GM18907 (cell line): ENCODE measurements around the gene OSGIN1.

ENCODE experiments used
- ATAC-seq: cut with Tn5 transposase; IDR thresholded peaks from one replicate; pipeline ENCODE4 v1.9.1; 2021; ENCODE audit warnings: mild to moderate bottlenecking, moderate library complexity; ENCODE audit not compliant: unreplicated experiment

OSGIN1 gene, protein sequence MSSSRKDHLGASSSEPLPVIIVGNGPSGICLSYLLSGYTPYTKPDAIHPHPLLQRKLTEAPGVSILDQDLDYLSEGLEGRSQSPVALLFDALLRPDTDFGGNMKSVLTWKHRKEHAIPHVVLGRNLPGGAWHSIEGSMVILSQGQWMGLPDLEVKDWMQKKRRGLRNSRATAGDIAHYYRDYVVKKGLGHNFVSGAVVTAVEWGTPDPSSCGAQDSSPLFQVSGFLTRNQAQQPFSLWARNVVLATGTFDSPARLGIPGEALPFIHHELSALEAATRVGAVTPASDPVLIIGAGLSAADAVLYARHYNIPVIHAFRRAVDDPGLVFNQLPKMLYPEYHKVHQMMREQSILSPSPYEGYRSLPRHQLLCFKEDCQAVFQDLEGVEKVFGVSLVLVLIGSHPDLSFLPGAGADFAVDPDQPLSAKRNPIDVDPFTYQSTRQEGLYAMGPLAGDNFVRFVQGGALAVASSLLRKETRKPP

DNA sequence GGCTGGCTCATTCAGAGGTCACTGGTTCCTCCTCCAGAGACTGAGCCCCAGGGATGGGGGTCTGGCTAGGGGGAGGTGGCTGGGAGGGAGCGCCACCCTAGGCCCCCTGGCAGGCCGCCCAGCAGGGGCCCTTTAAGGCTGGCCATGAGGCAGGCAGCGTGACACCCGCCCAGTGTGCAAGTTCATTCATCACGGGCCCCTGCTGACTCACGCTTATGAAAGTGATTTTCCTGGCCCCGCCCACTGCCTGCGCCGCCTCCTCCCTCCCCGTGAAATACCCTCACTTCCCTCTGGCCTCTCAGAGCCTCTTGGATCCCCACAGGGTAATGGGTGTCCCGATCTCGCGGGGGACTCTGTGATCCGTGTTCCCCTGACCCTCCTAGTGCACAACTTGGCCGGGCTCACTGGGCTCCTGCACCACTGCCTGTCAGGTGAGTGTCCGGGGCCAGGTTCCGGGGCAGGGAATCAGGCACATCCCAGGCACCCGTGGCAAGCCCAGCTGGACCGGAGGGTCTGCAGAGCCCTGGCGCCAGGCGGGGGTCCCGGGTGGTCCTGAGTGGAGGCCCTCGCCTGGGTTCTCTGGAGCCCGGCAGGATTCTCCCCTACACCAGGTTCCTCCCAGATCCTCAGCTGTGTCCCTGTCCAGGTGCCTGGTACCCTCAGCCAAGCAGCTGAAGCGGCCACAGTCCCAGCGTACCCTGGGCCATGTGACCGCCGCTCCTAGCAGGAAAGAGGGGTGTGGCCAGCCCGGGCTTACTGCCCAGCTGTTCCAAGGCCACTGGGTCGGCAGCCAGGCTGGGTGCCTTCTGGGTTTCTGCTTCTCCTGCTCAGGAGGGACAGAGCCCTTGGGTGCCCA lies at the start of gene OSGIN1:
OSGIN1 (plus strand) TSS at position 301 of the 856 bp plus-strand sequence. CDS start 4,432 bp downstream, outside the sequence.
- peak; percentile 87 for ATAC-seq

DNA sequence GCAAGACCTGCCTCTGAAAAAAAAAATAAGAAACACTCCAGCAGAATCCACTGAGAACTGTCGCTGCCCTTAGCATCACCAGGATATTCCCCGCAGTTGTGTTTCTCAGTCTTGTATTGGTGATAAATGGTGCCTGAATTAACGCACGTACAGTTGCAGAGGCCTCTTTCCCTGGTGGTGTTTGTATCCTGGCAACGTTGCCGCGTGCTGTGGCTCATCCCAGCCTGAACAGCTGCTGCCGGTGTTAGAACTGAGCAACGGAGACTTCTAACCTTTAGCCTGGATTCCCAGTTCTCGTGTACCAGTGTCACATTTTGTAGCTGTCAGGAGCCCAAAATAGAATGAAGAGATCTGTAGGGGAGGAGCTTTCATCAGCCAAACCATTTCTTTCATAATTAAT lies 49.3 kb upstream of the OSGIN1 start:
- no peak for ATAC-seq

DNA sequence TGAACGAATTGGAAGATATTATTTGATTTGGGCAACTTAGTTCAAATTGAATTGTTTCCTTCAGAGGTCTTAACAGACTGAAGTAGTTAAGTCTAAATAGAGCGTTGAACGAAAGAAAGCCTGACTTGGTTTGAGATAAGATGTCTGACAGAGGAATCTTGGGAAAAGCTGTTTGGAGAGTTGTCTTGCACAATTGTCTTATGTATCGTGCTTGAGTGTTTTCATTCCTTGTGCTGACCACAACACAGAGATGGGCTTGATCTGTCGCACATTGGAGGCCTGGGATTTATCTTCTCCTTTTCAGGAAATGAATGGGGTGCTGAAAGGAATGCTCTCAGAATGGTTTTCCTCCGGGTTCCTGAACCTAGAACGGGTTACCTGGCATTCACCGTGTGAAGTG lies 46.4 kb upstream of the OSGIN1 start:
- ATAC-seq, result no peak

DNA sequence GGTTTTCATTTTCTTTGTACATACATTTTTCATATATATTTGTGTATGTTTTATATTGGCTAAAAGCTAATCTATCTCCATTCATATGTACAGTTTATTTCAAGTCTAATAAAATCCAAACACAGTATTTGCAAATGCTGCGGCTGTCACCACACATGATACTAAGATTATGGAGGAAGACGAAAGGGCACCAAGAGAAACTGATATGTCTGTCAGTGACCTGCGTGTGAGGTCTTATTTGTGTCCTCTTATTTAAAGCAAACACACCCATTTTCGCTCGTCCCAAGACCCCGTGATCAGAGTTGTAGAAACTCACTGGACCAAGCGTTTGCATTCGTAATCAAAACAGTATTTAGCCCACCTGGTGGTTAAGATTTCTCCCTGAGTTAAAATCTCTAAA lies 45.9 kb upstream of the OSGIN1 start:
- no peak for ATAC-seq

DNA sequence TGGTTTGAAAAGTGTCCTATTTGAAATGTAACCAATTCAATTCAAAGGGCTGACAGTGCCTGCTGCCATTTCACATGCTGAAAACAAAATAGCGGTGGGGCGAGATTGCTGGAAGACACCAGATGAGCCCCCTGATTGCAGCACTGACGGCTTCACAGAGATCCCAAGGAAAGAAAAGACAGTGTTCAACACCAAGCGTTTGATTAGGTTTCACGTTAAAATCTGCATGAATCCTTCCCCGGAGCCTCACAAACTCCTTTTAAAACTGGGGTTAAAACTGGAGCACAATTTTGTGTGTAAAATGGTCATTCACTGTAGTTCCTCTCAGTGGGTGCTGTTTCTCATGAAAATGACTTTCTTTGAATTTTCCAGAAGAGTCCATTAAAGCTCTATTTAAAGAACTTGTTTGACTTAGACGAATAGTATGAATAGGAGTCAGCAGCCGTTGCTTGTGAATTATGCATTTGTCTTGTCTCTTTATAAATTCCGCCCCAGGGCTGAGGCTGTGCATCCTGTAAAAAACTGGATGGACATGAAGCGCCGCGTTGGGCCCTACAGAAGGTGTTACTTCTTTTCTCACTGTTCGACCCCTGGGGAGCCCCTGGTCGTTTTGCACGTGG lies 45.3 kb upstream of the OSGIN1 start:
- ATAC-seq, result no peak

DNA sequence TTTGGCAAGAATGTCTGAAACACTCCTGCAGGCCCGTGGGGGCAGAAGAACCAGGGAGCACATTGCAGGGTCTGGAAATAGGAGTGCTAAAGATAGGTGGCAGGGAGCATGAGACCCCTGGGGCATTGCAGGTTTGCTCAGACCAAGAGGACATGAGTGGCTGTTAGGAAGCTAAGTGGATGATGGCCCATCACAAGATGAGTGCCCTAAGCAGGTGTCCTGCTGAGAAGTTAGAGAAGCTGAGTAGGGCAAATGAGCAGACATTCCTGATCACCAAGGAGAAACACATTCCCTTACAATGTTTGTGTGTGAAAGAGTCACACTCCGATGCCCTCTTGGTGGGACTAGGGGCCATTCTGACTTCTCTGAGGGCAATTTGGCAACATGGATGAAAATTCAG lies 44.2 kb upstream of the OSGIN1 start:
- no peak for ATAC-seq

DNA sequence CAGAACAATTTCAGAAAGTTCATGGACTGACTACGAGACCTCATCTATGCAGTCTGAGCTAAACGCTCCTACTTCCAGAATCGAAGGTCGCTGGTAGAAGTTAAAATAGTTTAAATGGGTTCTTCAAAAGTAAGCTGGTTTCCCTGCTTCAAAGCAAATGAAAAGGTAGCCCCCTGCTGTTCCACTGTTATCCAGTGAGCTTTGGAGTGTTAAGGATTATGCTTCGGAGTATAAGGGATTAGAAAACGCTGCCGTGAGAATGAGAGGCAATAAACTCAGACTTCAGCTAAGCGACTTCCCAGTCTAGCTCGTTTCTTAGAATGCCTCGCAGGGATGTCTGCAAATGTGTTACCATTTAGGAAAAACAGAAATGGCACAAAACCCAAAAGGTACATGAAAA lies 41.8 kb upstream of the OSGIN1 start:
- no peak for ATAC-seq

DNA sequence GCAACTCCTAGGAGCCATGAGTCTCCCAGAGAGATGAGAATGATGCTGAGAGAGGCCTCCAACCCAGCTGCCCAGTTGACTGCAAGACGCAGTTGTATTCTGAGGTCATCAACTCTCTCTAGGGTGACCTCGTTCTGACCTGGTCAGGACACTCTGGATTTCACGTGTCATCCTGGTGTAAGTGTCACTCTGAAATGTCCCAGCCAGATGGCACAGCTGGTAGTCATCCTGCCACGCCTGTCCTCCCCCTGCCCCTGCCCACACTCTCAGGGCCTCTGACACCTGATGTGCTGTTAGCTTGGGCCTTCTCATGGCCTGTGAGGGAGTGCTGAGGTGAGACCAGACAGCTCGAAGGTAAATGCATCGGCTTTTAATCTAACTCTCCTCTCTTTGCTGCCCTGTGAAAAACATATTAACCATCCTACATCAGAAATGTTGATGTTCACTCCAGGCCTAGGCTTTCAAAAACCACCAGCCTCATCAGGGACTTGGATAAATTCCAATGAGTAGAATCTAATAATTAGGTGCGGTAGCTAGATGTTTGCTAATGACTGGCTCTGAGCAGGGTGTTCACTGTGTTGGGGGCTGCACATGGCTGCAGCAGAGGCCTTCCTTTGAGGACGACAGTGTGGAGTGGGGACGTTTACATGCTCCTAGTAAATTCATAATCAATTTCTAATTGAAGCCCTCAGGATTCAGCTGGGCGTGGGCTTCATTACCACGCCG lies 40.4 kb upstream of the OSGIN1 start:
- no peak for ATAC-seq

DNA sequence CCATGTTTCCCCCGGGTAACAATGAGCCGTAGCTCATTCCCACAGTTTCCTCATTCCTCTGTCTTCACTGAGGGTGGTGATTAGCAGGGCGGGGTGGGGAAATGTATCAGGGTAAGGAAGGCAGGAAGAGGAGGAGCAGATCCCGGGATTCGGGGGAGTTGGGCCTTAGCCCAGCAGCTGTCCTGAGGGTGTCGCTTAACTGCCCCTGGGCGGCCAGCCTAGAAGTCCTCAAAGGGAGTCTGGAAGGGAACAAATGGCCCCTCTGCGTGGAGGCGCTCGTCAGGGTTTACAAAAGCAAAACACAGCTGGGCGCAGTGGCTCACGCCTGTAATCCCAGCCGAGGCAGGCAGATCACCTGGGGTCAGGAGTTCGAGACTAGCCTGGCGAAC lies 39.8 kb upstream of the OSGIN1 start:
- no peak for ATAC-seq

DNA sequence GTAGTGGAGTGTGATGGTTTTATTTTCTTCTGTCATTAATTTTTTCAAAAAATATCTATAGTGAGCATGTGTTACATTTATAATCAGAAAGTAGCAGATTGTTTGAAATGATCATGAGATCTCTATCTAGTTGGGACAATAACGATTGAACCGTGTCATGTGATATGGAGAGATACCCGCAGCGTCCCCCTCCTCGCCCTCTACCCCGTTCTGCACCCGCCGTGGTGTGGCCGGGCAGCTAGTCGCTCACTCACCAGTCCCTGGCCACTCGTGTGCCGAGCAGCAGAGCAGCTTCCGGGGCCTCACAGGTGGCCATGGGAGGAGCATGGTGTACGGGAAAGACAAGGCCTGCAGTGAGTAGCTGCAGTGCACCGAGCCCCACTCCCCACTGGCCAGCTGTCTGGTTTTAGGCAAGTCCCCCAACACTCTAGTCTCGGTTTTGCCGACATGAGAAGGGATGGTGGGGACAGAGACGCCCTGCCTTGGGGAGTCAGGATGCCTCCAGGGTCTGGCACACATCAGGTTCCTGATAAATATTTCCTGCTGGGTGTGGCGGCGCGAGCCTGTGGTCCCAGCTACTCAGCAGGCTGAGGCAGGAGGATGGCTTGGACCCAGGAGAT lies 38.8 kb upstream of the OSGIN1 start:
- ATAC-seq, result no peak

DNA sequence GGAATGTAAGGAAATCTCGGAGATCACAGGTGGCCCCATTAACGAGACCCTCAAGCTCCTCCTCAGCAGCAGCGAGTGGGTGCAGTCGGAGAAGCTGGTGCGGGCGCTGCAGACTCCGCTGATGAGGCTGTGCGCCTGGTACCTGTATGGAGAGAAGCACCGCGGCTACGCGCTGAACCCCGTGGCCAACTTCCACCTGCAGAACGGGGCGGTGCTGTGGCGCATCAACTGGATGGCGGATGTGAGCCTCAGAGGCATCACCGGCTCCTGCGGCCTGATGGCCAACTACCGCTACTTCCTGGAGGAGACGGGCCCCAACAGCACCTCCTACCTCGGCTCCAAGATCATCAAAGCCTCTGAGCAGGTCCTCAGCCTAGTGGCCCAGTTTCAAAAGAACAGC lies 38.0 kb upstream of the OSGIN1 start:
- ATAC-seq, result no peak

DNA sequence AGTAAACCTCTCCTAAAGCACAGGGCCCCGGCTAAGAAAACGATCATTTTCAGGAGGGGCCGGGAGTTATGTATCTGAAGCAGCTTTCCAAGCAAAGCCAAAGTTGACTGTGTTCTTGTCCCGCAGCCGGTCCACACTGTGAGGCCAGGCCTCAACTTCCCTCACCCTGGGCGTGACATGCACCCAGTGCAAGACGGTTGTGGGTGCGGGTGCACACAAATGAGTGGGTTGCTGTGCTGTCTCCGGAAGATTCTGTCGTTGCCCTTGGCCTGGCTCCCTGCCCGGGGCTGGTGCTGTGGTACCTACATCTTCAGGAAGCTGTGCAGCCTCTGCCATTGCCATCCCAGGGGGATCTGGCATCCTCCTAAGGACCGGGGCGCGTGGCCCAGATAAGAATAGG lies 37.5 kb upstream of the OSGIN1 start:
- ATAC-seq, result no peak

DNA sequence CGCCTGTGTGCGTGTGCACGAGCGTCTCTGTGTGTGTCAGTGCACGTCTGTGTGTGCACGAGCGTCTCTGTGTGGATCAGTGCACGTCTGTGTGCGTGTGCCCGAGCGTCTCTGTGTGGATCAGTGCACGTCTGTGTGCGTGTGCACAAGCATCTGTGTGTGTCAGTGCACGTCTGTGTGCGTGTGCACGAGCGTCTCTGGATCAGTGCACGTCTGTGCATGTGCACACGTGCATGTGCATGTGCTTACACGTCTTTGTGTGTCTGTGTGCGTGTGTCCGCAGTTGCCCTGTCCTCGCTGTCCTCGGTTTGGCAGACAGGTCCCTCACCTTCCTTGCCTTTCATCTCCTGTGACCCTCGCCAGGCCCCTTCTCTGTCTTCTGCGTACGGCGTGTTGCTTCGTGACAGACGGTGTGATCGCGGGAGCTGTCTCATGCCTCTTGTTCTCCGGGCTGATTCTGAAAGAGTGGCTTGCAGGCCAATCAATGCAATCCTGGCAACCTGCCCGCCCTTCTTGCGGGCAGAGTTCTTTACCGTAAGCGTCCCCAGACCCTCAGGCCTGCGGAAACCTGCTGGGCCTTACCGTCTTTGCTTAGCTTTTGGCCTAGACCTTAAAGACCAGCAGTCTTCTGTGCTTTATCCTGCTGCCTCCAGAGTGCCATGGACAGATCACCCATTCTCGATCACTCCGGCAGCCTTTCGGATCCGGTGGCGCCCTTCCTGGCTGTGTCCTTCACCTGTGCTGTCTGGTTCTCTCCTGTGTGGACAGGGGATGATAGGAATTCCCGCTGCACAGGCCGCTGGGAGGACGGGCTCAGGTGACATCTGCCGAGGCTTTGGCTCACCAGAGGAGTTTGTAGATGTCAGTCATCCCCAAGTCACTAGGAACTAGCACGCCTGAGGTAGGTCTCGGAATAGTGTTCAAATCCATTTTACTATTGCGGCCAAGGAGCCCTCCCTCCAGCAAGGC lies 35.6 kb upstream of the OSGIN1 start:
- ATAC-seq, result no peak

DNA sequence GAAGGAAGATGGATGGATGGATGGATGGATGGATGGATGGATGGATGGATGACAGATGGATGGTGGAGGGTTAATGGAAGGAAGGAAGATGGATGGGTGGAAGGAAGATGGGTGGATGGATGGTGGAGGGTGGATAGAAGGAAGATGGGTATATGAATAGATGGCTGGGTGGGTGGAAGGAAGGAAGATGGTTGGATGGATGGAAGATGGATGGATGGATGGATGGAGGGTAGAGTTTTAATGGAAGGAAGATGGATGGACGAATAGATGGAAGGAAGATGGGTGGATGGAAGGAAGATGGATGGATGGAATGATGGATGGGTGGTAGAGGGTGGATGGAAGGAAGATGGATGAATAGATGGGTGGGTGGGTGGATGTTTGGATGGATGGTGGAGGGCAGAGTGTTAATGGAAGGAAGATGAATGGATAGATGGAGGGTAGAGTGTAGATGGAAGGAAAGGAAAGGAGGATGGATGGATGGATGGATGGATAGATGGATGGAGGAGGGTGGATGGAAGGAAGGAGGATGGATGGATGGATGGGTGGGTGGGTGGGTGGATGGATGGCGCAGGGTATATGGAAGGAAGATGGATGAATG lies 32.0 kb upstream of the OSGIN1 start:
- ATAC-seq, result no peak

DNA sequence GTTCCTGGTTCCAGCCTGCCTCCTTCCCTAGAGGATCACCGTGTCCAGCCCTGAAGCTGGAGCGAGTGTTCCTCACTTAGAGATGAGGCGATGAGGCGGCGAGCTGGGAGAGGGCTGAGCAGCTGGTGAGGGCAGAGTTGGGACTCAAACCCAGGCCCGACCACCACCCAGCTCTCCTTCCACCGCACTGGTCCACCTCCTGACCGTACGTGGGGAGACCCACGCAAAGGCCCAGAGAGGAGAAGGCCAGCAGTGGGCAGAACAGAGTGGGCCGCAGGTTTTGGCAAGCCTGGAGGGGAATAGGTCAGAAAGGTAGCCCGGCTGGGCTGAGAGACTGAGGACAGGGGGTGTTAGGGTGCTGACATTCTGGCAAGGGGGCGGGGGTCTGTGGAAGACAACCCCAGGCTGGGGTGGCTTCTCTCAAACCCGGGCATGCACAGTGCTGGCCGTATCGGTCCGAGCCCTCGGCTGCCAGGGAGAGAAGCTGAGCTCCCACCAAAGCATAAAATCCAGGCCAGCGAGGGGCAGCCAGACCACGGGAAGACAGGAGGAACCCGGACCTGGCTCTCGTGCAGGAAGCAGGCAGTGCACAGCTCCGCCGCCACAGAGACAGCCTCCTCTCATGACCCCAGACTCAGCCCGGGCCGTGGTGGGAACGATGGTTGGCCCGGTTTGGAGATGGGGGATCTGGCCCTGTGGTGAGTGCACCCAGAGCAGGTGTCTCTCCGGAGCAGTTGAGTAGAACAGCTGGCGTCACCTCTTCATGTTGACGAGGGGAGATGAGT lies 29.3 kb upstream of the OSGIN1 start:
- ATAC-seq, result no peak

DNA sequence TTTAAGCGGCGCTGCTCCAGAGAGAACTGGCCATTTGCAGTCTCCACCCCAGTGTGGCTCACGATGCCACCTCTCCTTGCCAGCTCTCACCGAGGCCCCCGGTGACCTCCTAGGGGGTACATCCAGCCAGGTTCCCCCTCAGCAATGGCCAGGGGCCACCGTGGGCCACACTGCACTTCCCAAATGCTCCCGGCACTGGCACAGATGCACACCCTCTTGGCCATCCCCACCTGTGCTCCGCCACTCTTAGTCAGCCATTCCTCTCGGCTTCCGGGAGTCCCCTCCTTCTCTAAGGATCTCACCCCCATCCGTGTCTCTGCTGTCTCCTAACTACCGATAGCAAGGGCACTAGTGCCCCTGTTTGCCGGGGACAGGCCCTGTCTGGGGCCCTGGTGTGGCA lies 28.4 kb upstream of the OSGIN1 start:
- ATAC-seq, result no peak

DNA sequence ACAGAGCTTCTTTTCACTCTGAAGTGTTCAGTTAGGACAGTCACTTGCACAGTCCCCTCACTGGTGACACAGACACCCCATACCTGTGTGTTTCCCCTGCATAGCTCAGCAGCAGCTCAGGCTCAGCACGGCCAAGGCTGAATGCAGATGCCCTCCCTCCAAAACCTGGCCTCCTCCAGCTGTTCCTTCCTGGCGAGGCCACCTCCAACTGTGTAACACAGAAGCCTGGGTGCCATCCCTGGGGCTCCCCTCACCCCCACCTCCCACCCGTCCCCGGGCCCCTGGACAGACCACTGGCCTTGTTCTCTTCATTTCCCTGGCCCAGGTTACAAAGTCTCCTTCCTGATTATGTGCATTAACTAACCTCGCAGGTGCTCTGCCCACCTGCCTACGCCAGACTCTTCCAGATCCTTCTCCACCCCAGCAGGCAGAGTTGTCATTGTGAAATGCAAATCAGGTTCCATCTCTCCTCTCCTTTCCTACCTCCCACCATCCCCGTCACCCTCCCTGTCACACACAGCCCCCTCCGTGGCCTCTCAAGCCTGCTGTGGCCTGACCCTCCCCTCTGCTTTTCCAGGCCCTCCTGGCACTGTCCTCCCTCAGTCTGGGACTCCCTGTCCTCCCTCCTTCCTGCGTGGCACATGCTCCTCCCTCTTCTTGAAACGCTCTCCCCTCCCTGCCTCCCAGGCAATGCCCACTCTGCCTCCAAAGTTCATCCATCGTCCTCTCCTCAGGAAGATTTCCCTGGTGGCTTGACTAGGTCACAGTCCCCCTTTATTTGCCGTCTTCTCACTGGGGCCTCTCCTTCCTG lies 27.7 kb upstream of the OSGIN1 start:
- no peak for ATAC-seq
